ENCODE measurements around the gene ZMAT5.
A peak's percentile ranks its signal among the peaks of the same experiment; 100 is the strongest.

ZMAT5 gene

DNA sequence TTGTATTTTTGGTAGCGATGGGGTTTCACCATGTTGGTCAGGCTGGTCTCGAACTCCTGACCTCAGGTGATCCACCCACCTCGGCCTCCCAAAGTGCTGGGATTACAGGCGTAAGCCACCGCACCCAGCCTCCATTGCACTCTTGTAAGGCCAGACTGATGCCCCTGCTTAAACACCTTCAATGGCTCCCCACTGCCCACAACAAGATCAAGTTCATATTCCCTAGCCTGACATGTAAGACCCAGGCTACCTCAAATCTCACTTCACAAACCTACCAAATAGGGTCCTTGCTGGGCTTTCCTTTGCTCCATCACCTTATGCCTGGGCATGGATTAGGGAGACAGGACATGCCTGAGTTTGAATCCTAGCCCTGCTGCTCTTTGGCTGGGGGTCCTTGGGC, 13.4 kb upstream of the ZMAT5 start:
- Histone ChIP-seq H3K79me2 (ENCODE audit: insufficient read depth, low read length) (no peaks in the 10 kb centered on the region), H3K36me3 (ENCODE audit: insufficient read depth, low read length) (no peaks in the 10 kb centered on the region), H4K20me1 (ENCODE audit: insufficient read depth, low read length) (no peaks in the 10 kb centered on the region), H3K4me3 (ENCODE audit: low read depth, low read length, poor library complexity, severe bottlenecking) (no peak overlapping the region), H3F3A (ENCODE audit: insufficient read depth, low read length) (no peaks in the 10 kb centered on the region), H3K9me3 (ENCODE audit: low read length) (no peaks in the 10 kb centered on the region), H3K27ac (ENCODE audit: low read depth, low read length, poor library complexity, severe bottlenecking) (no peak overlapping the region), H3K4me1 (ENCODE audit: insufficient read depth, low read length, severe bottlenecking) (no peaks in the 10 kb centered on the region), H3K9ac (ENCODE audit: low read length) (no peak overlapping the region), H3K9me2 (ENCODE audit: low read depth, low read length) (no peaks in the 10 kb centered on the region), H3K27me3 (ENCODE audit: insufficient read depth, low read length) (no peaks in the 10 kb centered on the region), H3K4me2 (ENCODE audit: low read length) (no peak overlapping the region), H2AFZ (ENCODE audit: low read length) (no peak overlapping the region)
- TF ChIP-seq, protein P1, sequence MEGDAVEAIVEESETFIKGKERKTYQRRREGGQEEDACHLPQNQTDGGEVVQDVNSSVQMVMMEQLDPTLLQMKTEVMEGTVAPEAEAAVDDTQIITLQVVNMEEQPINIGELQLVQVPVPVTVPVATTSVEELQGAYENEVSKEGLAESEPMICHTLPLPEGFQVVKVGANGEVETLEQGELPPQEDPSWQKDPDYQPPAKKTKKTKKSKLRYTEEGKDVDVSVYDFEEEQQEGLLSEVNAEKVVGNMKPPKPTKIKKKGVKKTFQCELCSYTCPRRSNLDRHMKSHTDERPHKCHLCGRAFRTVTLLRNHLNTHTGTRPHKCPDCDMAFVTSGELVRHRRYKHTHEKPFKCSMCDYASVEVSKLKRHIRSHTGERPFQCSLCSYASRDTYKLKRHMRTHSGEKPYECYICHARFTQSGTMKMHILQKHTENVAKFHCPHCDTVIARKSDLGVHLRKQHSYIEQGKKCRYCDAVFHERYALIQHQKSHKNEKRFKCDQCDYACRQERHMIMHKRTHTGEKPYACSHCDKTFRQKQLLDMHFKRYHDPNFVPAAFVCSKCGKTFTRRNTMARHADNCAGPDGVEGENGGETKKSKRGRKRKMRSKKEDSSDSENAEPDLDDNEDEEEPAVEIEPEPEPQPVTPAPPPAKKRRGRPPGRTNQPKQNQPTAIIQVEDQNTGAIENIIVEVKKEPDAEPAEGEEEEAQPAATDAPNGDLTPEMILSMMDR (IDR thresholded peaks at IDR 0.05; ENCODE audit: low read length) = no peak
- TF ChIP-seq EZH2 (IDR thresholded peaks at IDR 0.05; ENCODE audit: borderline replicate concordance, low read length) = no peak

DNA sequence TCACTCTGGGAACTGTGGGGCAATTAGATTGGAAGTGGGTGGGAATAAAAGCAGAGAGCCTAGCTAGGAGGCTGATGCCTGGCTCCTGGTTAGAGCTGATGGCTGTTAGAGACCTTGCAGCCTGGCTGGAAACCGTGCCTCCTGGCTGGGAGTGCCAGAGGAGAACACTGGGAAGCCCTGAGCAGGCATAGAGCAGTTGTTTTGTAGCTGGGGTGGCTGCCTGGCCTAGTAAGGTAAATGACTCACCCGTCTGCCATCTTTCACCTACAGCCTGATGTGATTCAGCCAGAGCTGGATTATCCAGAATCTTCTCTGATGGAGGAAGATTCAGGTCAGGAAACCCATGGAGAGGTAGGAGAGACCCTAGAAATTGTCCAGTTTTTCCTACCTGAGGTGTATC, 6.4 kb upstream of the ZMAT5 start:
- Histone ChIP-seq H2AFZ (ENCODE audit: low read length) (no peak overlapping the region), H3K4me1 (ENCODE audit: insufficient read depth, low read length, severe bottlenecking) (peaks cover 8% of the 10 kb centered on the region), H3K4me2 (ENCODE audit: low read length) (no peak overlapping the region), H3K27me3 (ENCODE audit: insufficient read depth, low read length) (no peaks in the 10 kb centered on the region), H3F3A (ENCODE audit: insufficient read depth, low read length) (no peaks in the 10 kb centered on the region), H3K79me2 (ENCODE audit: insufficient read depth, low read length) (peaks cover 2% of the 10 kb centered on the region), H3K36me3 (ENCODE audit: insufficient read depth, low read length) (peaks cover 26% of the 10 kb centered on the region), H3K9ac (ENCODE audit: low read length) (no peak overlapping the region), H4K20me1 (ENCODE audit: insufficient read depth, low read length) (no peaks in the 10 kb centered on the region), H3K9me3 (ENCODE audit: low read length) (no peaks in the 10 kb centered on the region), H3K4me3 (ENCODE audit: low read depth, low read length, poor library complexity, severe bottlenecking) (no peak overlapping the region), H3K9me2 (ENCODE audit: low read depth, low read length) (no peaks in the 10 kb centered on the region), H3K27ac (ENCODE audit: low read depth, low read length, poor library complexity, severe bottlenecking) (no peak overlapping the region)
- TF ChIP-seq, protein P1 (IDR thresholded peaks at IDR 0.05; ENCODE audit: low read length) = no peak
- TF ChIP-seq EZH2 (IDR thresholded peaks at IDR 0.05; ENCODE audit: borderline replicate concordance, low read length) = no peak

DNA sequence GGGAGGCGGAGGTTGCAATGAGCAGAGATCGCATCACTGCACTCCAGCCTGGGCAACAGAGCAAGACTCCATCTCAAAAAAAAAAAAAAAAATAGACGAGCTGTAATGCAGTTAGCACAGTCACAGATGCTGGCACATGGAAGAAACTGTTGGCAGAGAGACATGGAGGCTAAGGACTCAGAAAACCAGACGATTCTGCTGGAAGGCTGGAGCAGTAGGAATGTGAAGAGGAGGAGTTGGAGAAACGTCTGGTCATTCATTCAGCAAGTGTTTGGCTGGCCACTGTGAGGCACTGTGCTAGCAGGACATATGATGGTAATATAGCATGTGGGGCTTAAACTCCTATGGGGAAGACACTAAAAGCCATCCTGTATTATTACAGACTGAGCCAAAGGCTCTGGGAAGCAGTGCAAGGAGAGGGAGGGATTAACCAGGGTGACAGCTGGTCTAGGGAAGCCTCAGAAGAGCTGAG, 5.4 kb upstream of the ZMAT5 start:
- Histone ChIP-seq H3K36me3 (ENCODE audit: insufficient read depth, low read length) (peaks cover 26% of the 10 kb centered on the region), H3K27ac (ENCODE audit: low read depth, low read length, poor library complexity, severe bottlenecking) (no peak overlapping the region), H3K4me1 (ENCODE audit: insufficient read depth, low read length, severe bottlenecking) (peaks cover 13% of the 10 kb centered on the region), H3K9me2 (ENCODE audit: low read depth, low read length) (no peaks in the 10 kb centered on the region), H4K20me1 (ENCODE audit: insufficient read depth, low read length) (no peaks in the 10 kb centered on the region), H3K4me3 (ENCODE audit: low read depth, low read length, poor library complexity, severe bottlenecking) (no peak overlapping the region), H3F3A (ENCODE audit: insufficient read depth, low read length) (no peaks in the 10 kb centered on the region), H3K9ac (ENCODE audit: low read length) (no peak overlapping the region), H2AFZ (ENCODE audit: low read length) (no peak overlapping the region), H3K79me2 (ENCODE audit: insufficient read depth, low read length) (peaks cover 11% of the 10 kb centered on the region), H3K9me3 (ENCODE audit: low read length) (no peaks in the 10 kb centered on the region), H3K4me2 (ENCODE audit: low read length) (no peak overlapping the region), H3K27me3 (ENCODE audit: insufficient read depth, low read length) (no peaks in the 10 kb centered on the region)
- TF ChIP-seq, protein P1 (IDR thresholded peaks at IDR 0.05; ENCODE audit: low read length) = peak; percentile 44
- no peak for TF ChIP-seq EZH2 (IDR thresholded peaks at IDR 0.05; ENCODE audit: borderline replicate concordance, low read length)

All from OCI-LY1 (cell line).